Adrenal gland (tissue), 5 donors: Measurements from ENCODE around the gene GC.

Experiments used
- CTCF ChIP-seq, 6 experiments: fragments of 450-650 bp in 4 of 6; fragments of 200-600 bp in 2 of 6; sonication (generic) in 1 of 6; IDR thresholded peaks; 1 replicate in 5 of 6; 2 replicates in 1 of 6; pipeline versions ENCODE4 v1.5.1 to v1.8.0; 2016 to 2021; ENCODE audit warnings: antibody characterized with exemption in 6 of 6, mild to moderate bottlenecking in 2 of 6, moderate library complexity in 1 of 6
- POLR2A ChIP-seq, 2 donors: fragments of 450-650 bp; IDR thresholded peaks; one replicate each; pipeline ENCODE4 v1.6.1; 2017; ENCODE audit warnings: antibody characterized with exemption in 2 of 2, mild to moderate bottlenecking in 2 of 2, moderate library complexity in 1 of 2
- donor health status: DM: no; HTN: no; CAD: no.

- TF ChIP-seq POLR2A (IDR thresholded peaks at IDR 0.05) (no peak), CTCF (IDR thresholded peaks at IDR 0.05) (no peak)
Measured at GRCh38 chr4:71769434-71769833, 14.4 kb downstream of the GC start.
